Thoracic aorta (tissue), 2 donors: ENCODE measurements around the gene MID1. TPM values are rescaled to one million over a fixed set of nuclear protein-coding genes. Genes with fewer than 3 reads are reported as not detected.

ENCODE experiments used
- ATAC-seq: fragments of 150-250 bp; one replicate; pipeline ENCODE4 v1.8.0; 2017; ENCODE audit warnings: low read depth; ENCODE audit not compliant: insufficient number of reproducible peaks, low FRiP score
- DNase-seq: peaks from one replicate; pipeline ENCODE4 v3.0.0-alpha.2; 2020; ENCODE audit warnings: low spot score
- H3K27ac ChIP-seq, 2 donors: fragments of 200-600 bp; sonication (generic); 1 replicate in 1 of 2; 2 replicates in 1 of 2; pipeline ENCODE4 v1.5.1; 2016; ENCODE audit warnings: mild to moderate bottlenecking in 2 of 2, moderate library complexity in 2 of 2
- H3K27me3 ChIP-seq: fragments of 200-600 bp; sonication (generic); replicated peaks from 2 replicates; pipeline ENCODE4 v1.6.0; 2016; ENCODE audit warnings: mild to moderate bottlenecking; ENCODE audit not compliant: insufficient read depth
- H3K36me3 ChIP-seq: fragments of 200-600 bp; sonication (generic); one replicate; pipeline ENCODE4 v1.5.1; 2016
- H3K4me1 ChIP-seq, 2 donors: fragments of 200-600 bp; sonication (generic); 1 replicate in 1 of 2; 2 replicates in 1 of 2; pipeline versions ENCODE4 v1.5.1 to v1.6.0; 2016; ENCODE audit warnings: low read depth in 2 of 2, mild to moderate bottlenecking in 1 of 2; ENCODE audit not compliant: control insufficient read depth in 1 of 2
- H3K4me3 ChIP-seq: fragments of 200-600 bp; sonication (generic); 2 replicates; pipeline ENCODE4 v1.5.1; 2016; ENCODE audit warnings: mild to moderate bottlenecking
- H3K9me3 ChIP-seq: fragments of 200-600 bp; sonication (generic); 2 replicates; pipeline ENCODE4 v1.5.1; 2016
- total RNA-seq, 2 donors: library from RNA; depleted of rRNA; stranded (reverse); fragments of >200 nt; gene quantifications; one replicate each; pipeline versions ENCODE4 v1.1.0 to v1.2.3, GENCODE V29; 2016
- TF ChIP-seq, protein P1 (sequence below): fragments of 200-600 bp; sonication (generic); IDR thresholded peaks from one replicate; pipeline ENCODE4 v1.5.1; 2019; ENCODE audit warnings: antibody characterized with exemption

Gene MID1
- total RNA-seq, 2 donors from 2014 or later, result 37.0 to 37.7 TPM

GRCh38 chrX:10656214-10656613, 35.8 kb upstream of the MID1 start:
- H3K27me3 ChIP-seq, result no peaks in the 10 kb centered on the region
- no peaks in the 10 kb centered on the region for H3K4me1 ChIP-seq
- no peak overlapping the region for H3K27ac ChIP-seq
- no peak for ATAC-seq
- no peak overlapping the region for H3K4me3 ChIP-seq
- DNase-seq, result no peak
- TF ChIP-seq, protein P1, sequence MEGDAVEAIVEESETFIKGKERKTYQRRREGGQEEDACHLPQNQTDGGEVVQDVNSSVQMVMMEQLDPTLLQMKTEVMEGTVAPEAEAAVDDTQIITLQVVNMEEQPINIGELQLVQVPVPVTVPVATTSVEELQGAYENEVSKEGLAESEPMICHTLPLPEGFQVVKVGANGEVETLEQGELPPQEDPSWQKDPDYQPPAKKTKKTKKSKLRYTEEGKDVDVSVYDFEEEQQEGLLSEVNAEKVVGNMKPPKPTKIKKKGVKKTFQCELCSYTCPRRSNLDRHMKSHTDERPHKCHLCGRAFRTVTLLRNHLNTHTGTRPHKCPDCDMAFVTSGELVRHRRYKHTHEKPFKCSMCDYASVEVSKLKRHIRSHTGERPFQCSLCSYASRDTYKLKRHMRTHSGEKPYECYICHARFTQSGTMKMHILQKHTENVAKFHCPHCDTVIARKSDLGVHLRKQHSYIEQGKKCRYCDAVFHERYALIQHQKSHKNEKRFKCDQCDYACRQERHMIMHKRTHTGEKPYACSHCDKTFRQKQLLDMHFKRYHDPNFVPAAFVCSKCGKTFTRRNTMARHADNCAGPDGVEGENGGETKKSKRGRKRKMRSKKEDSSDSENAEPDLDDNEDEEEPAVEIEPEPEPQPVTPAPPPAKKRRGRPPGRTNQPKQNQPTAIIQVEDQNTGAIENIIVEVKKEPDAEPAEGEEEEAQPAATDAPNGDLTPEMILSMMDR, result no peak
- H3K9me3 ChIP-seq, result no peaks in the 10 kb centered on the region
- H3K36me3 ChIP-seq, result no peaks in the 10 kb centered on the region

DNA sequence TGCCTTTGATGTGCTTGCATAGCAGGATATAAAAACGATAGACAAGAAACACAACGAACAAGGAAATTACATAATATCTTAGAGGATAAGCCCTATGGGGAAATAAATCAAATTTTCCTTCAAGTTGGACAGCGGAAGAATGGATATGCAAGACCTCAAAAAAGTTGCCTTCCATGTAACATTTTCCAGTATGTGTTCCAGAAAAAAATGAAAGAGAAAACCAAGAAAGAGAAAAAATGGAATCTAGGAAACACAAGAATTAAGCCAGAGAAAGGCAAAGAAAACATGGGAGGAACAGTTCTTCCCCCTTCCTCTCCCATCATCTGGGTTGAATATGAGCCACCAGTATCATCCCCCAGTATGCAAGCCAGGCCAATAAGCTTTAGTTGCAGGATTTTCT, 34.6 kb upstream of the MID1 start:
- no peak overlapping the region for H3K4me3 ChIP-seq
- no peaks in the 10 kb centered on the region for H3K9me3 ChIP-seq
- no peak overlapping the region for H3K27ac ChIP-seq
- ATAC-seq, result no peak
- TF ChIP-seq, protein P1, result no peak
- no peak for DNase-seq
- H3K27me3 ChIP-seq, result no peaks in the 10 kb centered on the region
- no peaks in the 10 kb centered on the region for H3K4me1 ChIP-seq
- H3K36me3 ChIP-seq, result no peaks in the 10 kb centered on the region

GRCh38 chrX:10653302-10653701, 32.9 kb upstream of the MID1 start:
- Histone ChIP-seq H3K4me3 (no peak overlapping the region), H3K9me3 (no peaks in the 10 kb centered on the region), H3K4me1 (no peaks in the 10 kb centered on the region), H3K36me3 (no peaks in the 10 kb centered on the region), H3K27me3 (no peaks in the 10 kb centered on the region), H3K27ac (no peak overlapping the region)
- ATAC-seq (no peak), DNase-seq (no peak)
- TF ChIP-seq, protein P1, result no peak

DNA sequence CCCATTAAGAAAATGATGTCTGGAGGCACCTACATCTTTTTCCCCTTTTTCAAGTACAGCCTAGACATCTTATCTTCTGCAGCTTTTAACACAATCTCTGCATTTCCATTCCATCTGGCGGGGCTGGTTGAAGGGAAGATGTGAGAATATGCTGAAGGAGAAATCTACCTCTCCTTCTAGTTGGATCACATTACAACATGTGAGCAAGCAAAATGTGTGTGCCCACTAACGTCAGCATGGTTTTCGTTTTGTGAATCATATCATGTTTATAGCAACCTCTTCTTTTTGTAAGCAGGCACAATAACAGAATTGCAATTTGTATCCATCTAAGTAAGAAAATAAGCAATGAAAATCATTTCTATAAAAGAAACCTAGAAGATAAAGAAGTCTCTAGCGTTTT, 28.9 kb upstream of the MID1 start:
- Histone ChIP-seq H3K4me3 (no peak overlapping the region), H3K27ac (no peak overlapping the region), H3K4me1 (no peaks in the 10 kb centered on the region), H3K27me3 (no peaks in the 10 kb centered on the region), H3K36me3 (no peaks in the 10 kb centered on the region), H3K9me3 (no peaks in the 10 kb centered on the region)
- ATAC-seq, result no peak
- TF ChIP-seq, protein P1, result no peak
- DNase-seq, result no peak

DNA sequence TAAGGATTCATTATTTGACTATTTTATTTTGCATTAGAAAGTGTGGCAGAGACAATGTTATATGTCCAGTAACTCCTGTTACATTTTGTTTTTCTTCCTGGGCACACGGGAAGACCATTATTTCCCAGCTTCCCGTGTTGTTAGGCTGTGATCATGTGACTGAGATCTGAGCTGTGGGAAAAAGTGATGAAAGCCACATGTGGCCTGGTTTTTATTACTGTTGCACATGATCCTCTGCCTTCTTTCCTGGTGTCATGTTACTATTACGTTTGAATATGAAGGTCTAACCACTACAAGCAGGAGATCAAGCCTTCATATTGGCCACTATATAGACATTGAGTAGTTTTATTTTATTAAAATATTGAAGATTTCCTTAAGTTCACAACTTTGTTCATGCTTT, 28.2 kb upstream of the MID1 start:
- Histone ChIP-seq H3K4me3 (no peak overlapping the region), H3K36me3 (no peaks in the 10 kb centered on the region), H3K27ac (no peak overlapping the region), H3K27me3 (no peaks in the 10 kb centered on the region), H3K9me3 (no peaks in the 10 kb centered on the region), H3K4me1 (no peaks in the 10 kb centered on the region)
- no peak for DNase-seq
- TF ChIP-seq, protein P1, result no peak
- no peak for ATAC-seq
